Caco-2 (cell line): ENCODE data around the gene ZNF609. TPM values are rescaled to one million over a fixed set of nuclear protein-coding genes. Genes with fewer than 3 reads are reported as not detected.

Experiments used
- BruUV-seq: library from RNA; stranded (reverse); fragments of 400-500 nt; replicated peaks from 2 replicates; lab custom pipeline; 2021; lab: Mats Ljungman, UMichigan
- CTCF ChIA-PET: fragments of 300-600 bp; sonication (Branson Sonifier 250); formaldehyde crosslinking; loops from one replicate; lab custom pipeline; 2022; ENCODE audit warnings: antibody characterized with exemption; lab: Charles Lee
- POLR2A ChIA-PET: fragments of 300-600 bp; sonication (Branson Sonifier 250); formaldehyde crosslinking; loops from one replicate; lab custom pipeline; 2022; ENCODE audit warnings: antibody characterized with exemption; lab: Charles Lee
- DNase-seq, 2 experiments: peaks; one replicate each; pipeline versions ENCODE4 v3.0.0 to v3.0.0-alpha.2; 2020 to 2022
- H3K27me3 ChIP-seq: replicated peaks from 2 replicates; pipeline ENCODE4 v1.6.0; 2011; ENCODE audit warnings: low read length; ENCODE audit not compliant: control insufficient read depth, insufficient read depth
- H3K36me3 ChIP-seq: 2 replicates; pipeline ENCODE4 v1.5.1; 2011; ENCODE audit warnings: low read length; ENCODE audit not compliant: control insufficient read depth, insufficient read depth
- H3K4me1 ChIP-seq: fragments of 250-450 bp; sonication (Bioruptor Pico); 2 replicates; pipeline ENCODE4 v1.5.1; 2020; ENCODE audit warnings: mild to moderate bottlenecking
- H3K4me3 ChIP-seq: 2 replicates; pipeline ENCODE4 v1.5.1; 2011; ENCODE audit warnings: low read depth, mild to moderate bottlenecking, control low read depth, low read length
- H3K9me3 ChIP-seq: fragments of 250-450 bp; sonication (Bioruptor Pico); 2 replicates; pipeline ENCODE4 v1.5.1; 2020; ENCODE audit warnings: mild to moderate bottlenecking, moderate library complexity
- H3K27ac Mint-ChIP-seq: one replicate; pipeline ENCODE4 v1.8.0; 2022; ENCODE audit warnings: mixed read lengths; ENCODE audit not compliant: unreplicated experiment
- H3K27me3 Mint-ChIP-seq: one replicate; pipeline ENCODE4 v1.8.0; 2022; ENCODE audit warnings: mixed read lengths; ENCODE audit not compliant: insufficient read depth, unreplicated experiment
- H3K36me3 Mint-ChIP-seq: one replicate; pipeline ENCODE4 v1.8.0; 2022; ENCODE audit warnings: mild to moderate bottlenecking, mixed read lengths; ENCODE audit not compliant: insufficient read depth, unreplicated experiment
- H3K4me1 Mint-ChIP-seq: one replicate; pipeline ENCODE4 v1.8.0; 2022; ENCODE audit warnings: low read depth, mixed read lengths; ENCODE audit not compliant: unreplicated experiment
- H3K4me3 Mint-ChIP-seq: one replicate; pipeline ENCODE4 v1.8.0; 2022; ENCODE audit warnings: mild to moderate bottlenecking, moderate library complexity, mixed read lengths; ENCODE audit not compliant: unreplicated experiment
- H3K9me3 Mint-ChIP-seq: one replicate; pipeline ENCODE4 v1.8.0; 2022; ENCODE audit warnings: mixed read lengths; ENCODE audit not compliant: unreplicated experiment
- CTCF ChIP-seq, 2 experiments: fragments of 200-600 bp in 1 of 2; IDR thresholded peaks; 1 replicate in 1 of 2; 2 replicates in 1 of 2; pipeline versions ENCODE4 v1.5.1 to v1.8.0; 2011 to 2022; ENCODE audit warnings: antibody characterized with exemption in 1 of 2, control low read depth in 1 of 2, inconsistent platforms in 1 of 2, low read depth in 1 of 2, low read length in 1 of 2, mild to moderate bottlenecking in 1 of 2, moderate library complexity in 1 of 2; ENCODE audit not compliant: insufficient read depth in 1 of 2, severe bottlenecking in 1 of 2, unreplicated experiment in 1 of 2
- intact Hi-C: fragments of 100-400 bp; cut with micrococcal nuclease; formaldehyde crosslinking; loops from one replicate; pipeline ENCODE4 v1.10.0; 2022; ENCODE audit not compliant: unreplicated experiment
- total RNA-seq: library from RNA; stranded (reverse); gene quantifications from 2 replicates; pipeline ENCODE4 v1.2.3, GENCODE V29; 2022

ZNF609 gene
- total RNA-seq, 1 experiment from 2014 or later: 30.1 TPM

DNA sequence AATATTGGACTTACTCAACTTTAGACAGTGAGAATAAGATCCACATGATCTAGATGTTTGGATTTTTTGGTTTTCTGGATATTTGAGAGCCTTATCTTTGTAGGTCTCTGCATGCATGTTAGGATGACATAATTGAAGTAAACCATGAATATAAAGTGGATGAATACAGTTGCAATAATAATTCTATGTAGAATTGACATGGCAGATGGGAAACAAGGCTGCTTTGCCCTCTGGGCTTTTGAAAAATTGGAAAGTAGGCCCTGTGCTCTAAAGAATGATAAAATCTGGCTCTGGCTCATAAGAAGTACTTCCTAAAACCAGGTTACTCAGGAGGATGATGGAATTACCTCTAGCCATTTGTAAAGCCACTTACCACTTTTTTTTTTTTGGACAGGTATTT lies 86.9 kb downstream of the ZNF609 start:
- no peaks in the 10 kb centered on the region for H3K36me3 ChIP-seq
- DNase-seq: no peak
- H3K4me1 ChIP-seq: peaks cover 6% of the 10 kb centered on the region
- BruUV-seq: no TSS peak
- H3K4me1 Mint-ChIP-seq: no peaks in the 10 kb centered on the region
- no peaks in the 10 kb centered on the region for H3K9me3 Mint-ChIP-seq
- CTCF ChIA-PET: no interaction called here
- no peak overlapping the region for H3K27ac Mint-ChIP-seq
- H3K9me3 ChIP-seq: no peaks in the 10 kb centered on the region
- no peaks in the 10 kb centered on the region for H3K36me3 Mint-ChIP-seq
- H3K27me3 Mint-ChIP-seq: no peaks in the 10 kb centered on the region
- no peak overlapping the region for H3K4me3 Mint-ChIP-seq
- H3K4me3 ChIP-seq: no peak overlapping the region
- TF ChIP-seq CTCF (IDR thresholded peaks at IDR 0.05; ENCODE audit: insufficient read depth in 1 of 2, low read depth in 1 of 2, low read length in 1 of 2, severe bottlenecking in 1 of 2, unreplicated experiment in 1 of 2): no peak
- POLR2A ChIA-PET: no interaction called here
- no peaks in the 10 kb centered on the region for H3K27me3 ChIP-seq
- intact Hi-C loops: no loop called here

GRCh38 chr15:64548235-64548634 lies 87.9 kb downstream of the ZNF609 start:
- Mint-ChIP-seq H3K36me3 (no peaks in the 10 kb centered on the region), H3K4me1 (no peaks in the 10 kb centered on the region)
- BruUV-seq: no TSS peak

DNA sequence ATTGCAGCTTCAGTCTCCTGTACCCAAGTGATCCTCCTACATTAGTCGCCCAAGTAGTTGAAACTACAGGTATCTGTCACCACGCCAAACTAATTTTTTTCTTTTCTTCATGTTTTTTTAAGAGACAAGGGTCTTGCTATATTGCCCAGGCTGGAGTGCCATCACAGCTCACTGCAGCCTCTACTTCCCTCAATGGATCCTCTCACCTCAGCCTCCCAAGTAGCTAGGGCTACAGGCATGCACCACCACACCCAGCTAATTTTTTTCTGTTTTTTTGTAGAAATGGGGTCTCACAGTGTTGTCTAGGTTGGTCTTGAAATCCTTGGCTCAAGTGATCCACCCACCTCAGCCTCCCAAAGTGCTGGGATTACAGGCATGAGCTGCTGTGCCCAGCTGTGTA lies 89.5 kb downstream of the ZNF609 start:
- Histone ChIP-seq H3K9me3 (no peaks in the 10 kb centered on the region), H3K4me3 (no peak overlapping the region), H3K36me3 (no peaks in the 10 kb centered on the region), H3K4me1 (peaks cover under 1% of the 10 kb centered on the region), H3K27me3 (no peaks in the 10 kb centered on the region)
- Mint-ChIP-seq H3K9me3 (no peaks in the 10 kb centered on the region), H3K4me1 (no peaks in the 10 kb centered on the region), H3K27me3 (no peaks in the 10 kb centered on the region), H3K27ac (no peak overlapping the region), H3K36me3 (no peaks in the 10 kb centered on the region), H3K4me3 (no peak overlapping the region)
- intact Hi-C loops: no loop called here
- ChIA-PET CTCF (no interaction called here), POLR2A (no interaction called here)
- BruUV-seq: no TSS peak
- no peak for TF ChIP-seq CTCF (IDR thresholded peaks at IDR 0.05; ENCODE audit: insufficient read depth in 1 of 2, low read depth in 1 of 2, low read length in 1 of 2, severe bottlenecking in 1 of 2, unreplicated experiment in 1 of 2)
- DNase-seq: no peak

More at GRCh38 chr15:64548235-64548634, 87.9 kb downstream of the ZNF609 start:
- Histone ChIP-seq H3K36me3 (no peaks in the 10 kb centered on the region), H3K4me3 (no peak overlapping the region), H3K9me3 (no peaks in the 10 kb centered on the region), H3K27me3 (no peaks in the 10 kb centered on the region), H3K4me1 (peaks cover 6% of the 10 kb centered on the region)
- Mint-ChIP-seq H3K27ac (no peak overlapping the region), H3K9me3 (no peaks in the 10 kb centered on the region), H3K27me3 (no peaks in the 10 kb centered on the region), H3K4me3 (no peak overlapping the region)
- POLR2A ChIA-PET: no interaction called here
- TF ChIP-seq CTCF (IDR thresholded peaks at IDR 0.05; ENCODE audit: insufficient read depth in 1 of 2, low read depth in 1 of 2, low read length in 1 of 2, severe bottlenecking in 1 of 2, unreplicated experiment in 1 of 2): no peak
- CTCF ChIA-PET: interaction anchor here (0.6 kb wide), 1 partner anchor 441 kb away, joined by 3 read pairs; the partner anchor contains the start of gene SPG21
- intact Hi-C loops: no loop called here
- no peak for DNase-seq
